Measurements from ENCODE around the gene GADD45B. TPM values are rescaled to one million over a fixed set of nuclear protein-coding genes. Genes with fewer than 3 reads are reported as not detected.

The GADD45B gene
- total RNA-seq, 2 donors from 2014 or later, result 16.5 to 23.6 TPM

- peaks cover 2% of the 10 kb centered on the region for H3K4me1 Mint-ChIP-seq
- no peak overlapping the region for H3K27ac Mint-ChIP-seq
- TF ChIP-seq CTCF (conservative IDR thresholded peaks at IDR 0.05), result no peak
- H3K9me3 ChIP-seq (ENCODE audit: control insufficient read depth, low read length), result no peaks in the 10 kb centered on the region
- no peak for DNase-seq
- H3K4me1 ChIP-seq (ENCODE audit: control insufficient read depth, insufficient read depth, low read length), result no peaks in the 10 kb centered on the region
- H3K4me3 ChIP-seq (ENCODE audit: low read length), result no peak overlapping the region
- peaks cover 21% of the 10 kb centered on the region for H3K36me3 Mint-ChIP-seq (ENCODE audit: low read depth)
- H3K36me3 ChIP-seq (ENCODE audit: control insufficient read depth, insufficient read depth, low read length), result peaks cover 15% of the 10 kb centered on the region
- no peaks in the 10 kb centered on the region for H3K27me3 Mint-ChIP-seq (ENCODE audit: insufficient read depth)
- H3K27me3 ChIP-seq (ENCODE audit: control insufficient read depth, insufficient read depth, low read length, poor library complexity, severe bottlenecking), result no peaks in the 10 kb centered on the region
- 96 to 97% methylated on average over 16 to 22 of the region's 22 CpGs for WGBS, 2 experiments (ENCODE audit: insufficient coverage in 1 of 2, insufficient read length in 1 of 2)
- no peak overlapping the region for H3K4me3 Mint-ChIP-seq
- H3K9me3 Mint-ChIP-seq, result no peaks in the 10 kb centered on the region
- H3K9ac ChIP-seq (ENCODE audit: extremely low read depth, low read length, poor library complexity, severe bottlenecking), result no peak overlapping the region
- H3K27ac ChIP-seq (ENCODE audit: low read depth, low read length), result no peak overlapping the region
Observed at GRCh38 chr19:2443116-2443784, 32.7 kb upstream of the GADD45B start.

- no peaks in the 10 kb centered on the region for H3K27me3 Mint-ChIP-seq (ENCODE audit: insufficient read depth)
- peaks cover 2% of the 10 kb centered on the region for H3K4me1 Mint-ChIP-seq
- Histone ChIP-seq H3K36me3 (ENCODE audit: control insufficient read depth, insufficient read depth, low read length) (peaks cover 10% of the 10 kb centered on the region), H3K4me1 (ENCODE audit: control insufficient read depth, insufficient read depth, low read length) (no peaks in the 10 kb centered on the region), H3K4me3 (ENCODE audit: low read length) (no peak overlapping the region), H3K9me3 (ENCODE audit: control insufficient read depth, low read length) (no peaks in the 10 kb centered on the region), H3K27ac (ENCODE audit: low read depth, low read length) (no peak overlapping the region), H3K9ac (ENCODE audit: extremely low read depth, low read length, poor library complexity, severe bottlenecking) (no peak overlapping the region), H3K27me3 (ENCODE audit: control insufficient read depth, insufficient read depth, low read length, poor library complexity, severe bottlenecking) (no peaks in the 10 kb centered on the region)
- no peak for DNase-seq
- no peak overlapping the region for H3K27ac Mint-ChIP-seq
- 96% methylated on average over 13 to 17 of the region's 17 CpGs for WGBS, 2 experiments (ENCODE audit: insufficient coverage in 1 of 2, insufficient read length in 1 of 2)
- H3K4me3 Mint-ChIP-seq, result no peak overlapping the region
- TF ChIP-seq CTCF (conservative IDR thresholded peaks at IDR 0.05), result no peak
- peaks cover 22% of the 10 kb centered on the region for H3K36me3 Mint-ChIP-seq (ENCODE audit: low read depth)
- no peaks in the 10 kb centered on the region for H3K9me3 Mint-ChIP-seq
Observed at GRCh38 chr19:2443785-2444182, 32.1 kb upstream of the GADD45B start.

GRCh38 chr19:2444251-2445002 is 31.5 kb upstream of the GADD45B start:
- DNase-seq, result no peak
- Histone ChIP-seq H3K4me3 (ENCODE audit: low read length) (no peak overlapping the region), H3K9me3 (ENCODE audit: control insufficient read depth, low read length) (no peaks in the 10 kb centered on the region), H3K36me3 (ENCODE audit: control insufficient read depth, insufficient read depth, low read length) (peaks cover 10% of the 10 kb centered on the region), H3K4me1 (ENCODE audit: control insufficient read depth, insufficient read depth, low read length) (no peaks in the 10 kb centered on the region), H3K9ac (ENCODE audit: extremely low read depth, low read length, poor library complexity, severe bottlenecking) (no peak overlapping the region), H3K27ac (ENCODE audit: low read depth, low read length) (no peak overlapping the region), H3K27me3 (ENCODE audit: control insufficient read depth, insufficient read depth, low read length, poor library complexity, severe bottlenecking) (no peaks in the 10 kb centered on the region)
- Mint-ChIP-seq H3K27me3 (ENCODE audit: insufficient read depth) (no peaks in the 10 kb centered on the region), H3K9me3 (no peaks in the 10 kb centered on the region), H3K27ac (no peak overlapping the region), H3K36me3 (ENCODE audit: low read depth) (peaks cover 26% of the 10 kb centered on the region), H3K4me1 (peaks cover 2% of the 10 kb centered on the region), H3K4me3 (no peak overlapping the region)
- 95 to 98% methylated on average over 27 to 34 of the region's 34 CpGs for WGBS, 2 experiments (ENCODE audit: insufficient coverage in 1 of 2, insufficient read length in 1 of 2)
- TF ChIP-seq CTCF (conservative IDR thresholded peaks at IDR 0.05), result no peak
